Activated CD8-positive, alpha-beta memory T cell treated with anti-CD3 and anti-CD28 coated beads for 1 hour (primary cell): ENCODE measurements around the gene KIF5A.
"Not testable (repeated sequence)": the region's sequence is repeated elsewhere in the genome, so short reads cannot be mapped to it uniquely, and the experiment has no call there.

Experiments used
- DNase-seq, 2 donors: peaks; one replicate each; pipeline ENCODE4 v3.0.0-alpha.2; 2020; ENCODE audit warnings: low read depth in 1 of 2; ENCODE audit errors: extremely low read depth in 1 of 2

Gene KIF5A

DNA sequence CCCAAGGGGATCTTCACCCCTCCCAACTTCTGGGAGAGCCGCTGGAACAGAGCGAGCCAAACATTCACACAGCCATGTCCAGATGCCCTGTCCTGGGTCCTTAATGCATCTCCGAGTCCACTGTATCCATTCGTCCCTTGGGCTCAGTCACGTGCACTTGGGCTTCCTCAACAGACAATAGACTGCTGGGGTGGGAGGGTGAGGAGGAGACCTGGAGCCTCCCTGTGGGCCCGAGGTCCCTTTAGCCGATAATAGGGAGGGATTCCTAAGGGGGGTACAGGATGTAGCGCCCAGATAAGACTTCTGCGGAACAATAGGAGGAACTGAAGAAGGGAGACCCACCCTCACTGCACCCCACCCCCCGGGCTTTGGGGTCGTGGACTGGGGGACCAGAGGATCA, 68.1 kb downstream of the KIF5A start:
- DNase-seq, result no peak

- not testable (repeated sequence) for DNase-seq
These were observed 68.6 kb downstream of the KIF5A start for GRCh38 chr12:57618431-57618830.

GRCh38 chr12:57618966-57619433, 69.2 kb downstream of the KIF5A start:
- DNase-seq, result no peak

GRCh38 chr12:57619434-57620244, 69.8 kb downstream of the KIF5A start:
- no peak for DNase-seq

DNA sequence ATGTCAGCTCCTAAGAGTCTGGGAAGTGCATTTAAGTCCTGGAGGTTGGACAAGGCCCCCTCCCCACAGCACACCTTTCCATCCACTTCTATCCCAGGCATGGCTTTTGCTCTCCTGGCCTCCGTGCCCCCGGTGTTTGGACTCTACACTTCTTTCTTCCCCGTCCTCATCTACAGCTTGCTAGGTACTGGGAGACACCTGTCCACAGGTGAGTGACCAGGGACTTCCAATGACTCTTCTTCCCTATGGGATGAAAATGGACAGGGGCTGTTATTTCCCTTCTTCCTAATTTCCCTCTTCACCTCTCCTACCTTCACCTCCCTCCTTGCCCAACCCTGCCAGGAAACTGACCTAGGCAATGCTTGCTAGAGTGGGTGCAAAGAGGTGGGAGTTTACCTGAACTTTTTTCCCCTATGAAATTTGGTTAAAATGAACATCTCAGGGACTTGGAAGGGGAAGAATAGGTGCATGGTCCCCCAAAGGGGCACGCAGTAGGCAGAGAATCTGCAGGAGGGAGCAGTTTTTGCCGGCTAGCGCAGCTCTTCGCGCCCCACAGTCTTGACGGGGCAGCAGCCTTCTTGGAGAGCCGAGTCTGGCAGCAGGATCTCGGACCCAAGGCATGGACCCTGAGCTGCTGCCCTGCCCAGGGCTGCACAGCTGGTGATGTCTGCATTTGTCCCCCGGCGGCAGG, 70.5 kb downstream of the KIF5A start:
- DNase-seq, result no peak

DNA sequence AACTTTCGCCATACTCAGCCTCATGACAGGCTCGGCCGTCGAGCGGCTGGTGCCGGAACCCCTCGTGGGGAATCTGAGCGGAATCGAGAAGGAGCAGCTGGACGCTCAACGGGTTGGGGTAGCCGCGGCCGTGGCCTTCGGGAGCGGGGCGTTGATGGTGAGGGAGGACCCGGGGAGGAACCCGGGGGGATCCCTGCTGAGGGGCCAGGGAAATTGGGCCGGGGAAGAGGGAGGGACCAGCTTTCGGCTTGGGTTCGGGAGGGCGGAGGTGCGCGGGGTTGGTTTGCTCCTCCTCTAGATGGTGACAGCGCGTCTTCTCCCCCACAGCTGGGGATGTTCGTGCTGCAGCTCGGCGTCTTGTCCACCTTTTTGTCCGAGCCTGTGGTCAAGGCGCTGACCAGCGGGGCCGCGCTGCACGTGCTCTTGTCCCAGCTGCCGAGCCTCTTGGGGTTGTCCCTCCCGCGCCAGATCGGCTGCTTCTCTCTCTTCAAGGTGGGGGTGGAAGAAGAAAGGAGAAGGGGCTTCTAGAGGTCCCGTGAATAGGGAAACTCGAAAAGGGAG, 71.2 kb downstream of the KIF5A start:
- no peak for DNase-seq

DNA sequence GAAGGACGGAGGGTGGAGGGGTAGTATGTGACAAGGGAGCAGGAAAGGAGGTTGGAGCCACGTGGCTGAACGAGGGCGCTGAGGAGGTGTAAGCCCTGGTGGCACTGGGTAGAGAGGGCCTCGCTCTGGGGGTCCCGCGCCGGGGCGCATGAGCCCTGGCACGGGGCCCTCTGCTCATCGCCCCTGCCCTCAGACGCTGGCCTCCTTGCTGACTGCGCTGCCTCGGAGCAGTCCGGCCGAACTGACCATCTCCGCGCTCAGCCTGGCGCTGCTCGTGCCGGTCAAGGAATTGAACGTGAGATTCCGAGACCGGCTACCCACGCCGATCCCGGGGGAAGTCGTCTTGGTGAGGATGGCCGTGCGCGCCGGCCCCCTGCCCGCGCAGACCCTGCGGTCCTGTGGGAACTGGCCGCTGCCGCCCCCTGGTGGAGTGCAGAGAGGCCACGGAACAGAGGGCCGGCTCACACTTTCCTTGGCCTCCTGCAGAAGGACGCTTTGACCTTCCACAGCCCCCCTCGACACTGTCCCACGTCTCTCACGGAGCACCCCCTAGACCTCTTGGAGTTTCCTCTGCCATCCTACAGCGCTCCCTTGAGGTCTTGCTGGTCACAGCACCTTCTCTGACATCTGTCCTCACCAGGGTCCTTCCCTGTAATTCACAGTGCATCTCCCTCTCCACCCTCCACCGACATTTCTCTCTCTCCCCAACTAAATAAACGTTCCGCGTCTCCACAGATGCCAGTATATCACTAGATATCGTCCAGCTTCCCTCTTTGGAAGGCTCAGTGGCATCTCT, 71.9 kb downstream of the KIF5A start:
- DNase-seq, result peak in 1 of 2 donors; percentile 51

- DNase-seq, result no peak
These were observed 72.7 kb downstream of the KIF5A start for GRCh38 chr12:57622293-57623245.

- DNase-seq, result no peak
These were observed 73.5 kb downstream of the KIF5A start for GRCh38 chr12:57623385-57623784.

- DNase-seq, result no peak
These were observed 74.1 kb downstream of the KIF5A start for GRCh38 chr12:57623811-57624390.

DNA sequence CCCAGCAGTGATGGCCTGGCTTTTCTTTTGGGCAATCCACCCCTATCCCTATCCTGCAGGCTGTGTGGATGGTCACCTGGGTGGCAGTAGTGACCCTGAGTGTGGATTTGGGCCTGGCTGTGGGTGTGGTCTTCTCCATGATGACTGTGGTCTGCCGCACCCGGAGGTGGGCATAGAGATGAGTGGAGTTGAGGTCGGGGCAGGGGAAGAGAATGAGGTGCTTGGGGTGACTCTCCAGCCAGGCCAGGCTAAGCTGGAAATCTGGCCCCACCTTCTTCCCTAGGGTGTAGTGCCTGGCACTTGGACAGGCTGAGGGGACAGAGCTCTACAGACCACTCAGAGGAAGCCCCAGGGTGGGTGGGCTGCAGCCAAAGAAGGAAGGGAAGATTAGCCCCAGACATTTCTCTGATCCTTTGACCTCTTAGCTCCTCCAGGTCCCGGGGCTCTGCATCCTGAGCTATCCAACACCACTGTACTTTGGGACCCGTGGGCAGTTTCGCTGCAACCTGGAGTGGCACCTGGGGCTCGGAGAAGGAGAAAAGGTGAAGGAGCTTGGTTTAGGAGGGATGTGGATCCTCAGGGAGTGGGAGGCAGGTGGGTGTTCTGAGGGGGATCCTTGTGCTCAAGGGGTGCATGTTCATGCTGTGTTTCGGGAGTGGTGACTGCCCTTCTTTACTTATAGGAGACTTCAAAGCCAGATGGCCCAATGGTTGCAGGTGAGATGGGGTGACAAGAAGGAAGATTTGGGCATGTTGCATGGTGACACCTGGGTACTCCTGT, 74.8 kb downstream of the KIF5A start:
- DNase-seq, result no peak

DNA sequence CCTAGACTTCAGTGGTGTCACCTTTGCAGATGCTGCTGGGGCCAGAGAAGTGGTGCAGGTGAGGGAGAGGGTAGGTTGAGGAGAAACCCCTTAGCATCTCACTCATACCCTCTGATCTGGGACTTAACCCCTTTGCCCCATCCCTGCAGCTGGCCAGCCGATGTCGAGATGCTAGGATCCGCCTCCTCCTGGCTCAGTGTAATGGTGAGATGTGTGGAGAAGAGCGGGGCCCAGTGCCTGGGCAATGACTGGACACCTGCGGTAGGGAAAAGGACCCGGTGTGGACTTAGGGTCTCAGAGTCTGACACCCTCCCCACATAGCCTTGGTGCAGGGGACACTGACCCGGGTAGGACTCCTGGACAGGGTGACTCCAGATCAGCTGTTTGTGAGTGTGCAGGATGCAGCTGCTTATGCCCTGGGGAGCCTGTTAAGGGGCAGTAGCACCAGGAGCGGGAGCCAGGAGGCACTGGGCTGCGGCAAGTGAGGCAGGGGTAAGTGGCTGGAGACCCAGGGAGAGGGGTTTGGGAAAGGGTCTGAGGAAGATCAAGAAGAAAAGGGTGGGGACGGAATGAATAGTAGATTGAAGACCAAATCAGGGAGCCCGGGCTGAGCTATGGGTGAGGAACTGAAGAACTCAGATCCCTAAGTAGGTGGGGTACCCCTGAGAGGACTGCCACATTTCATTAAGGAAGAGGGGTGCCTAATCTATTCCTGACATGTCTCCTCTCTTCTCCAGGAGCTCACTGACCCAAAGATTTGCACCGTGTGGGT, 75.6 kb downstream of the KIF5A start:
- no peak for DNase-seq

DNA sequence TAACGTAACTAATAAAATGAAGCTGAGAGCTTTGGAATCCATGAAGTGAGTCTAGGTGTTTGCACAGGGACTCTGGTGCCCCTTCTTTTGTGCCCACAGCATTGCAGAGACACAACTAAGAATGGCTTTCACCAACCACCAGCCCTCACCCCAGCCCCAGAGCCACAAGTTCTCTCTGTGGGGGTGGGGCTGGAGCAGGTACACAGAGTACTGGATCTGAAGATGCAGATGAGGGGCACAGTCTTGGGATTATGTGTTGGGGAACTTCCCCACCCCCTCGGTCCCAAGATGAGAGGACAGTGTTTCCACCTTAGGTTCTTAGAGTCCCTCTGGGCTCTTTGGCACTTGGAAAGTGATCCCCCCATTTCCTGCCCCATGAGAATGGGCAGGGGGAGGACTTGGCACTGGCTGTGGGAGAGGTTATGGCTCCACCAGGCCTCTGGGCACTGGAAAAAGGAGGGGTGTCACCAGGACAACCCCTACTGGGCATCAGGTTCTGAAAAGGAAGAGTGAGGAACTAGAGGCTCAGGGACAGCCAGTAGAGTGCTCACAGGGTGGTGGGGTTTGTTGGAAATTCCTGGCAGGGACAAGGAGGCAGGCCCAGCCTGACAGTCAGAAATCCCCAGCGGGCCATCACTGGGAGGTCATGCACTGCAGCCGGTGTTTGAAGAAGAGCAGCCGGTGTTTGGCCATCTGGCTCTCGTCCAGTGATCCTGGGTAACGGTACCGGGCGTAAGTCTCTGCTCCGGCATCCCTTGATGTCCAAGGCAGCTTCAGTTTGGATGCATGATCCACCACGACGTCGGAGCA, 76.5 kb downstream of the KIF5A start:
- DNase-seq, result no peak

- no peak for DNase-seq
These were observed 77.1 kb downstream of the KIF5A start for GRCh38 chr12:57626921-57627445.

DNA sequence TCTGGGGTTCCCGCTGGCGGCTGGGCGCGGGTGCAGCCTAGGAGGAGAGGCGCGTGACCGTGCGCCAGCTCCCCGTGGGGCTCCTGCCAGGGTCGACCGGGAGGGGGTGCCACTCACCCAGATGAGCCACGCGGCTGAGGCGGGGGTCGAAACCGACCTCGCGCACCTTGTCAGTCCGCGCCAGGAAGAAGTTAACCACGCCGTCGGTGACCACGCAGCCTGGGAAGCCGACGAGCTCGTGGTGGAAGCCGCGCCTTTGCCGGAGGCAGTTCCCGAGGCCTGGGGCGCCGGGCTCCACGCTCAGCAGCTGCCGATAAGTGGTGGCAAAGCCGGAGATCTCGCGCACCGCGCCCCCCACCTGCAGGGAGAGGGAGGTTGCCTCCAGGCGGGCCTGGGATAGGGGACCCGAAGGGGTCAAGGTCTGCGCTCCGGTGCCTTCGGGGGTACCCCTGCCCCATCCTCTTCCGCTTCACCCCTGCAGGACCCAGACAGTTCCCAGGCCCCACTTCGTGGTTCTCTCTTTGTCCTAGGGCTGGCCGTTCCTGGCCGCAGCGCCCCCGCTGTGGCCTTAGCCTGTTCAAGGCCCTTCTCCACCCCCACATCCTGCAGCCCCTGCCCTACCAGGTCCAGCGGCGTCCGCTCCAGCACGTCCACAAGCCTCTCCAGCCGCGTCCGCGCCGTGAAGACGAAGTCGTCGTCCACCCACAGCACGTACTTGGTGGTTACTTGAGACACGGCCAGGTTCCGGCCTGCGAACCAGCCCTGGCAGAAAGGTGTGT, 77.8 kb downstream of the KIF5A start:
- DNase-seq, result no peak
